VCaP (cell line): ENCODE data around the gene HAUS2.
A peak's percentile ranks its signal among the peaks of the same experiment; 100 is the strongest.

Source experiments
- H3K27ac ChIP-seq: fragments of 450-650 bp; 2 replicates; pipeline ENCODE4 v1.5.1; 2017
- CTCF ChIP-seq: fragments of 450-650 bp; conservative IDR thresholded peaks from 2 replicates; pipeline ENCODE4 v1.5.1; 2017; ENCODE audit warnings: mild to moderate bottlenecking, moderate library complexity

Gene HAUS2

GRCh38 chr15:42548249-42549031 lies at the start of gene HAUS2, which contains the start of gene LRRC57:
TSS of gene HAUS2 (plus strand) at chr15:42548838. CDS start at chr15:42548873, 35 bp downstream.
TSS of gene LRRC57 (minus strand) at chr15:42548793. CDS start at chr15:42548434, 359 bp downstream.
- peak within 1 kb of the TSS; percentile 76 for H3K27ac ChIP-seq
- no peak for TF ChIP-seq CTCF

GRCh38 chr15:42499858-42500609 lies 48.6 kb upstream of the HAUS2 start:
- H3K27ac ChIP-seq: no peak overlapping the region
- no peak for TF ChIP-seq CTCF

- TF ChIP-seq CTCF: no peak
Observed at GRCh38 chr15:42502477-42502876, 46.2 kb upstream of the HAUS2 start.

GRCh38 chr15:42503825-42504224 lies 44.8 kb upstream of the HAUS2 start:
- no peak for TF ChIP-seq CTCF
- no peak overlapping the region for H3K27ac ChIP-seq

More at GRCh38 chr15:42502477-42502876, 46.2 kb upstream of the HAUS2 start:
- H3K27ac ChIP-seq: no peak overlapping the region

- no peak overlapping the region for H3K27ac ChIP-seq
- no peak for TF ChIP-seq CTCF
Observed at GRCh38 chr15:42504631-42505030, 44.0 kb upstream of the HAUS2 start.

- no peak overlapping the region for H3K27ac ChIP-seq
- TF ChIP-seq CTCF: no peak
Observed at GRCh38 chr15:42507514-42507913, 41.1 kb upstream of the HAUS2 start.

- no peak overlapping the region for H3K27ac ChIP-seq
- no peak for TF ChIP-seq CTCF
Observed at GRCh38 chr15:42508263-42508690, 40.4 kb upstream of the HAUS2 start.
